HK-2 (cell line): ENCODE measurements around the gene RACGAP1.

Experiments used
- DNase-seq: peaks from one replicate; pipeline ENCODE4 v3.0.0-alpha.2; 2018; ENCODE audit not compliant: unreplicated experiment

The RACGAP1 gene

DNA sequence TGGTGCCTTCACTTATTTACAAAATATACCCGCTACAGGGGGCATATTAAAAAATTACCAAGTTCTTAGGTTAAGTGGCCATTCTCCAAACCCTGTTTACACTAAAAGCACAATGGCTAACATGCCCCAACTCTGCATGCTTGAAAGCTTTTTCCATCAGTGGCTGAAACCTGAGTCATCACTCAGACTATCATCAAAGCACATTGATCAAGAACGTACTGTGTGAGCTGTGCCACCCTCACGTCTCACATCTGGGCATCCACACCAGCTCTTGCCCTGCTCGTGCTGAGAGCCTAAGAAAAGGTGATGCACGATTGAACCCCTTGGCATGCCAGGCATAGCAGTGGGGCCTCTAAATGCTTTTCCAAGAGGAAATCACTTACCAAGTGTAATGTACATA, 39.3 kb downstream of the RACGAP1 start:
- no peak for DNase-seq

- DNase-seq = no peak
These were observed 40.6 kb downstream of the RACGAP1 start for GRCh38 chr12:49984476-49985359.

- peak; percentile 57 for DNase-seq
These were observed 41.4 kb downstream of the RACGAP1 start for GRCh38 chr12:49983892-49984291.

DNA sequence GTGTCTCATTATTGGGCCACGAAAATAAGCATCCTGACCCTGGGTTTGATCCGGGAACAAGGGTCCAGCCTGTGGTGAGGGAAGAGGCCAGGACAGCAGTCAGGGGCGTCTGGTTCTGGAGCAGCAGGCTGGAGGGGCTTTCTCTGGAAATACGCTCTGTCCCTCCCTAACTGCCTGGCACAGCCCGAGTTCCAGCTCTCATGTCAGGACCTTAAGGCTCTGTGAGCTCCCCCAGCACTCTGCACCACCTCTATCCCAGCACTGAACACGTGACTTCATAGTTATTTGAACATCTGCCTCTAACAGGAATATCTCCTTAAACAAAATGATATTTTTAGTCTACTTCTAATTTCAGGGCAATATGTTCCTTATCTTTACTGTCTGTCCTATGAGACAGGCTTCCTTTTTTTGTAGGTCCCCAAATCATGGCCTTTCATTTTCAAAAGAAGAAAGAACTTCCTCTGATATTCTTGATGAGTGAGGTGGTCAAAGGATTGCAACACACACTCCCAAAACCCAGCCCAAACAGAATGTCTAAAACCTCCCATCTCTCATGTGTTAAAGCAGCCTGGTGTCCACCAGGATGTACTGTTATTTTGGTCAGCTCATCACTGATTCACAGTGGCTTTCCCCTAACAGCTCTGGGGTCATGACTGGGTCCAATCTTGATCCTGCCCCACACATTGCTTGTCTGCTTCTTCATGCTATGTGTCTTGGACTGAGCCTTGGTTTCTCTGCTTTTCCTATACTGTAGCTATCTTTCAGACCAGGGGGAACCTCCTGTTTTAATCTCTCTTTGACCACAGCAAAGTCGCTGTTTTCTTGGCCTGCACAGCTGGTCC, 42.8 kb downstream of the RACGAP1 start:
- no peak for DNase-seq

DNA sequence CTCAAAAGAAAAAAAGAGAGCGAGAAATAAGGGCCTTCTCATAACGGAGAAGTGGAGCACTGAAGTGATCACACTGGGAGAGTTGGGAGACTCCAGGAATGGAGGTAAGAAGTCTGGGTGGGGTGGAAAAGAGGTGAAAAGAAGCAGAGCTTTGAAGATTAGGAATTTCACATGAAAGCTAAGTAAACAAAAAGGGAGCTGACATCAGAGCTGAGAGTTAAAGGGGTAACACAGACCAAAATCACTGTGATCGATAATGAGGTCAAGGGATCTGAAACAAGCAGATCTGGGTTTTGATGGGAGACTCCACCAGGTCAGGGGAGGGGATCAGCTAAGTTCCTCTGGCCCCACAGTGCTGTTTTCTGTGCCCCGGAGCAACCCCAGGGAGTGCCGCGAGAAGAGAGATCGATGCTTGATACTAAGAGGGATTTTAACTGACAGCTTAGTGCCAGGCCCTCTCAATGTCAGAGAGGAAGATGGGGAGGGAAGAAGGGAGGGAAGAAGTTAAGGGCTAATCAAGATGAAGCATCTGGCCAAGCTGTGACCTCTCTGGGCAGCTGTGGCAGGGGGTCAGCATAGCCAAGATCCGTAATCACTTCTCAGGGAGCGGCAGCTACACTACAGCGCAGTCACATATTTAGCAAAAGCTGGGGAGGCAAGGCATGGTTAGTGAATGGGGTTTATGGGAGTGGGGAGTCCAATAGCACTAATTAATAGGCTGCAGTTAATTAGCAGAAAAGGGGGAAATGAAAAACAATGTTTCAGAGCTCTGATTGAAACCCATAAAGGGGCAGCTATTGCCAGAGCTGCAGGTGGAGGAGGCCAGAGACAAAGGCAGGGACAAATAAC, 44.6 kb downstream of the RACGAP1 start:
- no peak for DNase-seq

DNA sequence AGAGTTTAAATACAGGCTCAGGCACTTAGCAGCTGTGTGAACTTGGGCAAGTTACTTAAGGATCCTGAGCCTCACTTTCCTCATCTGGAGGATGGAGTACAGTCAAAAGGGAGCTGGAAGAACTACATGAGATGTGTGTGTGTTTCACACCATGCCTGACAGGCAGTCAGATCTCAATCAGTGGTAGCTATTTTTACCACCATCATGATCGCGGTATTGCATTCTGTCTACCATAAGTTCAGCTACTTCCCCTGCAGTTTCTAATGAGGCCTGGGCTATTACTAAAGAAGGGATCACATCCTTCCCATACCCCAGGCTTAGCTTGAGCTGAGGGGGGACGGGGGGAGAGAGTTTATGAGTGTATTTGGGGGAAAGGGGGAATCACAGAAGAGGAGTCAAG, 45.5 kb downstream of the RACGAP1 start:
- no peak for DNase-seq

DNA sequence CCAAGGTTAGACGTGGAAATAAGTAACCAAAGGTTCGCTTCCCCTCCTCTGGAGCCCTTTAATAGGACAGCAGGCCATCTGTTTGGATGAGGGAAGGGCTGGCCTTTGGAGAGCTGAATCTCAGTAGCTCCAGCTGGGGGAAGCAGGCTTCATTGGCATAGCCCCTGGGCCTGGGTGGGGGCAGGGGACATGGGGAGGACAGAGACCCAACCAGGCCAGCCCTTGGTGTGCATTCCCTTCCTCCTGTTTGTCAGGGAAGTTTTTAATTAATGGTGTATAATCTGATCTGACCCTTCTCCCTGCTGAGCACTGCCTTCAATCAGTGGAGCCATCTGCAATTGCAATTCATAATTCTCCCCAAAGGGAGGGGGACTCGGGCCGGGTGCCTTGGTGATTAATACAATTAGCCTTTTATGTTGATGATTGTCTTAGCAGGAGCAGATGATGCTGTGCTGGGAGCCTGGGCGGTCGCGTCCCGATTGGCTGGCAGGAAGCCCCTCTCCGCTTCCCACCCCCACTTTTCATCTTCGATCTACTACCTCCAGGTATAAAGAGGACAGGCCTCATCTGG, 46.2 kb downstream of the RACGAP1 start:
- no peak for DNase-seq

GRCh38 chr12:49978125-49978524, 47.2 kb downstream of the RACGAP1 start:
- no peak for DNase-seq

DNA sequence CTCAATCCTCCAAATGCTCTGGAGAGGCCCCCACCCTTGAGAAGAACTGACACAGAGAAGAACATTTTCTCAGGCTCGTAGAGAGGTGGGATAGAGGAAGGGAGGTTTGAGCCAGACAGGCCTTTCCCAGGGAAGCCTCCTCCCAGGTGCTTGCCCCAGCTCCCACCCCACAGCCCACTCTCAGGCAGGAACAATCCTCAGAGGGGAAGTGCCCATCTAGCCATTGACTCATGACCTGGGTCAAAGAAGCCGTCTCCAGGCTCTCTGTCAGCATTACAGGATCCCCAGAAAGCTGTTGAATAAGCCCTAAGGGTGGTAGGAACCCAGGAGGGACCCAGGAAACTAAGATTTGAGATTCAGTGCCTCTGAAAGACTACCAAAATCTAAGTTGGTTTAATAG, 48.7 kb downstream of the RACGAP1 start:
- no peak for DNase-seq

- DNase-seq = no peak
These were observed 50.0 kb downstream of the RACGAP1 start for GRCh38 chr12:49975318-49975761.

DNA sequence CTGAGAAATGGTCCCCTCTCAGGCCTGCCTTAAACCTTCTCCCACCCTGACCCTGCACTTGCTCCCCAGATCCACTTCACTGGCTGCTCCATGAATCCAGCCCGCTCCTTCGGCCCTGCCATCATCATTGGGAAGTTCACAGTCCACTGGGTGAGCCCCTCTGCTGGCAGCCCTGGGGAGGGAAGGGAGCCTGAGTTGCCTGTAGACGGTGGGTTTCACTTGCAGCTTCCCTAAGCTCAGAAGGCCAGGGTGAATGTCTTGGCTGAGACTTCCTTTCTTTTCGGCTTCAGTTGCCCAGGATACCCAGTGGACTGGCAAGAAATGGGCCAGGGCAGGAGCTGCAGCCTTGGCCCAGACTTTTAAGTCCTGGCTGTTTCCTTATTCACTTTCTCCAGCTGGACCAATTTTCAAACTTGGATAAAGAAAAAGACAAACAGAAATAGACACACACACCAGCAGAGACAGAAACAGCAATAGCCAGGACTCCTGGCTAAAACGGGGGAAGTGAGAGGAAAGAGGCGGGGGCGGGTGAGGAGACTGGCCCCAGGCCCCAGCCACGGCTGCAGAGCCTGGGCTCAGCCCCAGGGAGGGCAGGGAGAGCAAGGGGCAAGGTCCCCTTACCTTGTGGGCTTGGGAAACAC, 50.5 kb downstream of the RACGAP1 start:
- DNase-seq = no peak

- DNase-seq = no peak
These were observed 51.0 kb downstream of the RACGAP1 start for GRCh38 chr12:49974231-49974675.

DNA sequence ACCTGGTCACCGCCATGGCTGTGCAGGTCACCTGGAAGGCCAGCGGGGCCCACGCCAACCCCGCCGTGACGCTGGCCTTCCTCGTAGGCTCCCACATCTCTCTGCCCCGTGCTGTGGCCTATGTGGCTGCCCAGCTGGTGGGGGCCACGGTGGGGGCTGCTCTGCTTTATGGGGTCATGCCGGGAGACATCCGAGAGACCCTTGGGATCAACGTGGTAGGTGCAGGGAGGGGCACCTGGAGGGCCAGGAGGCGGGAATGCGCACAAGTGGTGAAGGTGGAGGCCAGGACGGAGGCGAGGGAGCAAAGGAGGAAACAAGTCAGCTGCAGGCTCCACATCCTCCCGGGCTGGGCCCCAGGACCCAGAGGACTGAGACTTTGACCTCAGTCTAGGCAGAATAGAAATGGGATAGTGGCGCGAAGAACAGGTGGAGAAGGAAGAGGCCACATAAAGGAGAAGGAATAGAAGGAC, 51.9 kb downstream of the RACGAP1 start:
- DNase-seq = no peak

DNA sequence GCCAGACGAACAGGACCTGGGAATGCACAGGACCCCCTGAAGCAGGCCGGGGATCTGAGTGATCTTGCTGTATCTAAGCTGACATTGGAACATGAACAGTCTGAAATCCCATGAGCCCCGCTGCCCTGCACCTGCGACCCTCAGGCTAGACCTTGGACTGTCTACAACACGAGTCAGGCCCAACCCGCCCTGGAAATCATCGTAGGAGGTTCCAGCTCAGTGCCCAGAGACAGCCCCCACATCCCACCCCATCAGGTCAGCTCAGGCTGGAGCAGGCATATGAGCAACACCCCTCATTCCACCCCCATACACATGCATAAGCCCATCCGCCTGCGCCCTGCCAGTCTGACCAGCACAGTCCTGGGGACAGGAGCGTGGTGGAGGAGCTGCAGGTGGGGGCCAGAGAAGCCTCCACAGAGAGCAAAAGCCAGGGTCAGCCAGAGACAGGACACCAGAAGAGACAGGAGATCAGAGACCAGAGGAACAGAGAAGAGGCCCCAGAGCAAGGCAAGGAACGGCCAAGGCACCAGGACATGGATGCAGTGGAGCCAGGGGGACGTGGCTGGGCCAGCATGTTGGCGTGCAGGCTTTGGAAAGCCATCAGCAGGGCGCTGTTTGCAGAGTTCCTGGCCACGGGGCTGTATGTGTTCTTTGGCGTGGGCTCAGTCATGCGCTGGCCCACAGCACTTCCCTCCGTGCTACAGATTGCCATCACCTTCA, 52.5 kb downstream of the RACGAP1 start, which contains the start of gene AQP6:
Gene AQP6 (plus strand): TSS at position 307 of the 720 bp plus-strand sequence. CDS start 227 bp downstream, at position 534.
- no peak for DNase-seq

GRCh38 chr12:49972129-49972528, 53.2 kb downstream of the RACGAP1 start:
- DNase-seq = no peak

DNA sequence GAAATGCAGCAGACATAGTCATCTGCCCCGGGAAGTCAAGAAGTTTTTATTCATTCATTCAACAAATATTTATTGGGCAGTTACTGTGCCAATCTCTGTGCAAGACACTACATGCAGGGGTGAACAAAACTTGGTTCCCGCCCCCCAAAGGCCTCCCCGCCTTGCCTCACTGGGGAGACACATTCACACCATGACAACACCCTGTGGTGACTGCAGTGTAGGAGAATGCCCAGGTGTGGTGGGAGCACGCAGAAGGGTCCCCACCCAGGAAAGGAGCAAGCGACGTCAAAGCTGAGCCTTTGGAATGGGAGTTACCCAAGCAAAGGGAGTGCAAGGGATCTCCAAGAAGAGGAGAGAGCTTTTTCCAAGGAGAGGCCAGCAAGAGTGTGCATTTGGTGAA, 54.2 kb downstream of the RACGAP1 start:
- DNase-seq = no peak

DNA sequence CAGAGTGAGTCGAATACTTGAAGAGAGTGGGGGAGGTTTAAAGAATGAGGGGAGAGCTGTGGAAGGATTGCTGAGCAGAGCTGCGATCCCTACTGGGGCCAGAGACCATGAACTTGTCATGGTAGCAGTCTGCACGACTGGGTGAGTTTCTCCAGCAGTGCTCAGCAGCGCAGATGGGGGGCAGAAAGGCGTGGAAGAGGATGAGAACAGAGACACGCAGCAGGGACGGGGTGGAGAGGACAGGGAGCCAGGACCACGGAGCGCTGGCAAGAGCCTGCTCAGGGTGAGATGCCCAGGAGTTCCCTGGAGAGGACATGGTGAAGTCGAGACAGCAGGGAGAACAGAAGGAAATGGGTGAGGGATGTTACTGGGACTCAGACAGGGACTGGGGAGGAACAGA, 54.6 kb downstream of the RACGAP1 start:
- DNase-seq = no peak

GRCh38 chr12:49969651-49970429, 55.5 kb downstream of the RACGAP1 start:
- no peak for DNase-seq

DNA sequence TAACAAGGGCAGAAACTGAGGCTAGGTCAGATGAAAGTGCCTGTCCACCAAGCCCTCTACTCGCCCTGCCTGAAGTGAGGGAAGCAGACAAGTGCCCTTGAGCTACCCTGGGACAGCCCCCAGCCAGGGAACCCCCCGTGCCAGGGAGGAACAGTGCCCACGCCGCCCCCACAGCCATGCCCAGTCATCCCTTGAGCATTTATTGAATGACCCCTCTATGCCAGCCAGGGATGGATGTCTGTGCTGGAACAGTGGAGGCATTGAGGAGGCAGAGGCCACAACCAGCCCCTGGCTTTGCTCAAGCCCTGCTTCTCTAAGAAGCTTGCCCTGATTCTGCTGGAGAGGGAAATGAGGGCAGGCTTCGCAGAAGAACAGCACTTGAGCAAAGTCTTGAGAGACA, 56.3 kb downstream of the RACGAP1 start:
- no peak for DNase-seq
